Activated CD8-positive, alpha-beta memory T cell treated with anti-CD3 and anti-CD28 coated beads for 36 hours (primary cell): ENCODE results near the gene GID8. TPM values are rescaled to one million over a fixed set of nuclear protein-coding genes. Genes with fewer than 3 reads are reported as not detected.

ENCODE experiments used
- CTCF ChIA-PET: fragments of 350-600 bp; sonication (Branson Sonifier 250); formaldehyde crosslinking; loops from one replicate; lab custom pipeline; 2021; ENCODE audit warnings: antibody characterized with exemption; lab: Charles Lee
- POLR2A ChIA-PET: fragments of 350-600 bp; sonication (Branson Sonifier 250); formaldehyde crosslinking; loops from one replicate; lab custom pipeline; 2021; ENCODE audit warnings: antibody characterized with exemption; lab: Charles Lee
- total RNA-seq, 2 experiments: library from RNA; stranded (reverse); gene quantifications; one replicate each; pipeline ENCODE4 v1.2.3, GENCODE V29; 2021

GID8 gene
- total RNA-seq, 2 experiments from 2014 or later: 44.2 to 45.2 TPM

DNA sequence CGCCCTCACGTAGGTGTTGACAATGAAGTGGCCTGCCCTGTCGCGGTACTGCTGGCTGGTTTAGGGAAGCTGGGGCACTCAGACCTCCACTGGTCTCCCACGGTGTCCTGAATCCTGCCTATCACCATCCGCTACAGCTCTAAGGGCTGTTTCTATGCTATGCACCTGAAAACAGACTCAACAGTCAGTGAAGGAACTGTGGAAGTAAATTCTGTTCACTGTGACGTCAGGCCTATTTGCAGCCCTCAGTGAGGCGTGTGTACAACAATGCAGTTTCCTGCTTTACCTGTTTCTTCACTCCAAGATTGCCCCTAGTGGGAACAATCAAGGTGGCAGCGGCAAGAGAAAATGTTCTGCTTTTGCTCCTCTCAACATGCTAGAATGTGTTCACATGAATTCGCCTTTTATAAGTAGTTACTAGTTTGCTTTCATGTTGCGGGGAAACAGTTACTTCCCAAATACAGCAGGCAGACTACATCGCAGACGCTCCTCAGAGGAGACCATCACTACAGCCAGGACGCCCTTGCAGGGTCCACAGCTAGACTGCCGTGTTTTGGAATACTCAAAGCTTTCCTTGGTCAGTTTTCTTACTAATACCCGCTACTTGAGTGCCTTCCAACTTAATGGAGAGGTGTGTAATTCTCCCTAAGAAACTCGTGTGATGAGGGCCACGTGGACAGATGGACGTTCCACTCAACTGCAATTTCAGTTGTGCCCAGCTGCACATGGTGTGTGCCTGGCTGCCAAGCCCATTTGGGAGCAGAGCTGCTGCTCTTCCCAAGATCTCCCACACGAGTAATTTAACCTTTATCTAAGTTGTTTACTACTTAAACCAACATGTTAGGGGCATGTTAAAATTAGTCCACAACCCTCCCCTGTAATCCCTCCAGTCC is 37.0 kb upstream of the GID8 start:
- ChIA-PET CTCF (interaction anchor here (0.7 to 4.8 kb wide), 8 partner anchors 8 to 376 kb away, joined by 3 to 30 read pairs (median 4); partner anchors contain the start of gene GID8), POLR2A (interaction anchor here (0.6 to 0.7 kb wide), 2 partner anchors 58 to 78 kb away, joined by 3 read pairs; no protein-coding TSS in a partner anchor)

- ChIA-PET CTCF (interaction anchor here (0.7 to 4.8 kb wide), 7 partner anchors 11 to 375 kb away, joined by 3 to 30 read pairs (median 4); partner anchors contain the start of gene GID8), POLR2A (interaction anchor here (0.7 kb wide), 1 partner anchor 57 kb away, joined by 3 read pairs; no protein-coding TSS in a partner anchor)
These were observed 36.1 kb upstream of the GID8 start for GRCh38 chr20:62901891-62902290.

- POLR2A ChIA-PET: interaction anchor here (0.6 to 1.1 kb wide), 2 partner anchors 15 to 1216 kb away, joined by 3 to 4 read pairs; no protein-coding TSS in a partner anchor
- CTCF ChIA-PET: interaction anchor here (1.2 to 1.5 kb wide), 3 partner anchors 15 to 106 kb away, joined by 4 to 6 read pairs (median 4); no protein-coding TSS in a partner anchor
These were observed 34.9 kb upstream of the GID8 start for GRCh38 chr20:62902926-62903615.

- POLR2A ChIA-PET: no interaction called here
These were observed 32.3 kb upstream of the GID8 start for GRCh38 chr20:62905536-62906117.

DNA sequence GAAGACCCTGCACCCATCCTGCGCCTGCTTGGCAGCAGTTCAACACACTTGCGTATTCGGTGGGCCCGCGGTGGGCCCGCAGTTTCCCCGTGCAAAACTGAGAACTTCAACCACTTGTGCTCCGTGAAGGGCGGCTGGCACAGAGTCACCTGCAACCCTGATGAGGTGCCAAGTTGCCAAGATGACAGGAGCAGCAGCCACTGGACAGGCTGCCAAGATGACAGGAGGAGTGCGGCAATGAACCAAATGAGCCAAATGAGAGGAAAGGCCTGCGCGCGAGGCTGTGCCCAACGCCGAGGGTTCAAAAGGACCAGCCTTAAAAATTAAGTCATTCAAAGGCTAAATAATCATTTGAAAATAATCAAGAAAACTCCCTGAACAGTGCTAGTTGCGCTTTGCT is 31.7 kb upstream of the GID8 start:
- POLR2A ChIA-PET: no interaction called here

More at GRCh38 chr20:62905536-62906117, 32.3 kb upstream of the GID8 start:
- CTCF ChIA-PET: interaction anchor here (1.7 kb wide), 1 partner anchor 14 kb away, joined by 12 read pairs; no protein-coding TSS in a partner anchor

GRCh38 chr20:62906647-62907375 is 31.1 kb upstream of the GID8 start:
- ChIA-PET CTCF (interaction anchor here (0.6 to 1.9 kb wide), 10 partner anchors 9 to 102 kb away, joined by 3 to 14 read pairs (median 6); partner anchors contain the start of gene DIDO1), POLR2A (interaction anchor here (1.8 kb wide), 1 partner anchor 17 kb away, joined by 6 read pairs; no protein-coding TSS in a partner anchor)

More for the DNA sequence above, 31.7 kb upstream of the GID8 start:
- CTCF ChIA-PET: interaction anchor here (1.7 kb wide), 1 partner anchor 14 kb away, joined by 12 read pairs; no protein-coding TSS in a partner anchor

DNA sequence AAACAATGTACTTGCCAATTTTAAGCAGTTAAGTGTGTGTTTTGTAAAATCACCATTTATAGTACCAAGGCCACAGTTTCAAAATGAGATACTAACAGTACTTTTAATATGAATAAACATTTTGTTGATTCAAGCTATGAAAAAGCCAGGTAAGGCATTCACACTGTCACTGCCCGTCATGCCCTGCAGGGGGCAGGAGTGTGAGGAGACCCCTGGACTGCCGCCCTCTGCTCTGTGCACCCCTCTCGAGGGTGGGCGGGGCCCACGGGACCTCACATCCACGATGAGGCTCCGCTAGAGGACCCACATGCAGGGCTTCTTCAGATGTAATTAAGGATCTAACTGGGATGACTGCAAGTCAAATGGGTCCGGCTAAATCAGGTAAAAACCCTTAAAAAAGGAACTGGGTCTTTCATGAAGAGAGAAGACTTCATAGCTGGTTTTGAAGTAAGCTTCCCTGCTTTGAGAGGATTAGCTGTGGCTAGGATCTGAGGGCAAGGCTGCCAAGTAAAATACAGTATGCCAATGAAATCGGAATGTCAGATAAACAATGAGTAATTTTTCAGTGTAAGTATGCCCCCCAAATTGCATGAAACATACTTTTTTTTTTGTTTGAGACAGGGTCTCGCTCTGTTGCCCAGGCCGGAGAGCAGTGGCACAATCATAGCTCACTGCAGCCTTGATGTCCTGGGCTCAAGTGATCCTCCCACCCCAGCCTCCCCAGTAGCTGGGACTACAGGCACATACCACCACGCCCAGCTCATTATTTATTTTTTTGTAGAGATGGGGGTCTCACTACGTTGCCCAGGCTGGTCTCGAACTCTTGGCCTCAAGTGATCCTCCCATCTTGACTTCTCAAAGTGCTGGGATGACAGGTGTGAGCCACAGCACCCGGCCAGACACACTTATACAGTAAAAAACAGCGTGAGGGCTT is 30.3 kb upstream of the GID8 start:
- ChIA-PET POLR2A (interaction anchor here (1.8 kb wide), 1 partner anchor 17 kb away, joined by 6 read pairs; no protein-coding TSS in a partner anchor), CTCF (interaction anchor here (0.6 to 1.9 kb wide), 13 partner anchors 9 to 101 kb away, joined by 3 to 14 read pairs (median 5); partner anchors contain the start of gene DIDO1)

DNA sequence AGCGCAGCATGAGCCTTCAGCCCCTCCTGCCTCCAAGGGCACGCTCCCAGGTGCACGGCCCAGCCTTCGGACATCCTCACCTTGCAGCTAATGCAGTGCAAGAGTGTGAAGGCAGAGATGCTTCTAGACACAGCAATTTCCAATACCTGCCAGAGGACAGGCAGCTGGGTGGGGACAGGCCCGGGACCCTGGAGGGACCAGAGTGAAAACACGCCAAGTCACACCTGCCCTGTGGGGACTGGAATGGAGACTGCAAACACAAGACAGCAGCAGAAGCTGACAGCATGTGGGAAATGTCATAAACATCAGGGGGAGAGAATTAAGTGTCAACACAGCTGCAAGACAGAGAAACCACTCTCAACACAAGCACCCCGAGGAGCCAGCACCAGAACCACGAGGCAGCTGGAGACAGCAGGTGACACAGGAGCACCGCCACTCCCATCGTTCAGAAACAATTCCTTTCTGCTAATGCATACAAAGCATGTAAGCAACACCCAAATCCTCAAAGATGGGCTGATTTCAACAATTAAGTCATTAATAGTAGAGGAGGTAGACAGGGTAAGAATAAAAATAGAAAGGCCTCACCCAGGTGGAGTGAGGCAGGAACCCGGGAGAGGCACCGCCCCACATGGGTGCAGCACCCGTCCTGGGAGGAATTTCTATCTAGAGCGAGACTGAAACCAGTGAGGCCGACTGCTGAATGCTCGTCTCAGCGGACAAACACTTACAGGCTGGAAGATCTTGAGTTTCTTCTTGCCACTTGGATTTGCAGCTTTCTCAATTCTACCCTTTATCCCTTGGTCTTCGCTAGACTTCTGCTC is 28.8 kb upstream of the GID8 start:
- ChIA-PET CTCF (interaction anchor here (1.4 kb wide), 2 partner anchors 9 to 11 kb away, joined by 3 to 4 read pairs; no protein-coding TSS in a partner anchor), POLR2A (no interaction called here)

GRCh38 chr20:62910217-62910766 is 27.7 kb upstream of the GID8 start:
- ChIA-PET POLR2A (no interaction called here), CTCF (interaction anchor here (1.4 to 5.2 kb wide), 2 partner anchors 10 kb away, joined by 3 to 26 read pairs; no protein-coding TSS in a partner anchor)

- ChIA-PET CTCF (interaction anchor here (1.4 to 5.2 kb wide), 2 partner anchors 10 to 14 kb away, joined by 4 to 26 read pairs; no protein-coding TSS in a partner anchor), POLR2A (no interaction called here)
These were observed 27.0 kb upstream of the GID8 start for GRCh38 chr20:62910777-62911497.

- ChIA-PET CTCF (interaction anchor here (0.7 to 5.2 kb wide), 3 partner anchors 11 to 26 kb away, joined by 3 to 26 read pairs (median 4); partner anchors contain the start of gene GID8), POLR2A (no interaction called here)
These were observed 26.2 kb upstream of the GID8 start for GRCh38 chr20:62911701-62912280.

- CTCF ChIA-PET: interaction anchor here (0.6 to 5.2 kb wide), 3 partner anchors 12 to 27 kb away, joined by 4 to 26 read pairs (median 6); no protein-coding TSS in a partner anchor
These were observed 24.8 kb upstream of the GID8 start for GRCh38 chr20:62913043-62913630.

GRCh38 chr20:62914436-62914835 is 23.5 kb upstream of the GID8 start:
- ChIA-PET POLR2A (no interaction called here), CTCF (interaction anchor here (2.4 to 5.2 kb wide), 3 partner anchors 14 to 23 kb away, joined by 6 to 26 read pairs (median 7); partner anchors contain the start of gene GID8)

More at GRCh38 chr20:62913043-62913630, 24.8 kb upstream of the GID8 start:
- POLR2A ChIA-PET: no interaction called here

GRCh38 chr20:62914970-62915457 is 22.9 kb upstream of the GID8 start:
- ChIA-PET CTCF (interaction anchor here (0.7 to 5.2 kb wide), 4 partner anchors 14 to 93 kb away, joined by 4 to 26 read pairs (median 6); partner anchors contain the start of gene GID8), POLR2A (no interaction called here)
